Neural cell (in vitro differentiated cells): Measurements from ENCODE around the gene OTP. TPM values are rescaled to one million over a fixed set of nuclear protein-coding genes. Genes with fewer than 3 reads are reported as not detected.

Experiments
- H2AFZ ChIP-seq: fragments of 200-600, 300-800 bp; sonication (generic), shearing (Covaris generic); 2 replicates; pipeline ENCODE4 v1.6.0; 2014; ENCODE audit warnings: low read depth, mild to moderate bottlenecking, antibody characterized with exemption, low read length, moderate library complexity
- H3F3A ChIP-seq: fragments of 200-600 bp; shearing (Covaris generic); 2 replicates; pipeline ENCODE4 v1.6.1; 2016; ENCODE audit warnings: mild to moderate bottlenecking, moderate library complexity, mixed read lengths, antibody characterized with exemption, low read length; ENCODE audit not compliant: insufficient read depth, poor library complexity, severe bottlenecking
- H3K27ac ChIP-seq: fragments of 200-600, 300-800 bp; sonication (generic), shearing (Covaris generic); 2 replicates; pipeline ENCODE4 v1.5.1; 2014; ENCODE audit warnings: mild to moderate bottlenecking, low read length, moderate library complexity
- H3K27me3 ChIP-seq: fragments of 300-800, 200-600 bp; sonication (generic), shearing (Covaris generic); 2 replicates; pipeline ENCODE4 v1.6.0; 2014; ENCODE audit warnings: mild to moderate bottlenecking, low read depth, low read length, moderate library complexity; ENCODE audit not compliant: insufficient read depth
- H3K36me3 ChIP-seq: fragments of 300-800, 200-600 bp; sonication (generic), shearing (Covaris generic); 2 replicates; pipeline ENCODE4 v1.5.1; 2014; ENCODE audit warnings: mild to moderate bottlenecking, antibody characterized with exemption, low read length, moderate library complexity; ENCODE audit not compliant: insufficient read depth
- H3K4me2 ChIP-seq: fragments of 300-800, 200-600 bp; sonication (generic), shearing (Covaris generic); 2 replicates; pipeline ENCODE4 v1.6.0; 2014; ENCODE audit warnings: mild to moderate bottlenecking, low read length
- H3K4me3 ChIP-seq: fragments of 300-800, 200-600 bp; sonication (generic), shearing (Covaris generic); 2 replicates; pipeline ENCODE4 v1.5.1; 2014; ENCODE audit warnings: mild to moderate bottlenecking, low read length, moderate library complexity
- H3K79me2 ChIP-seq: fragments of 200-600 bp; shearing (Covaris generic); replicated peaks from 2 replicates; pipeline ENCODE4 v1.6.0; 2014; ENCODE audit warnings: mild to moderate bottlenecking, low read length, moderate library complexity; ENCODE audit not compliant: insufficient read depth
- H3K9ac ChIP-seq: fragments of 300-800, 200-600 bp; sonication (generic), shearing (Covaris generic); 2 replicates; pipeline ENCODE4 v1.6.1; 2016; ENCODE audit warnings: mild to moderate bottlenecking, low read length, mixed read lengths
- H3K9me2 ChIP-seq: fragments of 200-600 bp; shearing (Covaris generic); 2 replicates; pipeline ENCODE4 v1.6.1; 2016; ENCODE audit warnings: mild to moderate bottlenecking, low read length, mixed read lengths; ENCODE audit not compliant: insufficient read depth
- H3K9me3 ChIP-seq: fragments of 200-600, 300-800 bp; sonication (generic), shearing (Covaris generic); 2 replicates; pipeline ENCODE4 v1.6.1; 2016; ENCODE audit warnings: mild to moderate bottlenecking, mixed run types, low read length, moderate library complexity, mixed read lengths
- H4K20me1 ChIP-seq: fragments of 200-600 bp; shearing (Covaris generic); 2 replicates; pipeline ENCODE4 v1.6.1; 2016; ENCODE audit warnings: mild to moderate bottlenecking, mixed run types; ENCODE audit not compliant: insufficient read depth
- CTCF ChIP-seq: fragments of 450-650 bp; IDR thresholded peaks from 2 replicates; pipeline ENCODE4 v1.5.1; 2014; ENCODE audit warnings: antibody characterized with exemption, mild to moderate bottlenecking, moderate library complexity; ENCODE audit not compliant: poor library complexity, severe bottlenecking
- EP300 ChIP-seq: fragments of 450-650 bp; conservative IDR thresholded peaks from 2 replicates; pipeline ENCODE4 v1.6.1; 2014; ENCODE audit warnings: antibody characterized with exemption, mild to moderate bottlenecking, moderate library complexity; ENCODE audit not compliant: poor library complexity, severe bottlenecking
- REST ChIP-seq: IDR thresholded peaks from 2 replicates; pipeline ENCODE4 v1.6.1; 2012; ENCODE audit warnings: borderline replicate concordance
- SMC3 ChIP-seq: fragments of 450-650 bp; conservative IDR thresholded peaks from 2 replicates; pipeline ENCODE4 v1.6.1; 2014; ENCODE audit warnings: antibody characterized with exemption, mild to moderate bottlenecking, moderate library complexity; ENCODE audit not compliant: poor library complexity
- polyA plus RNA-seq: library from polyadenylated mRNA; depleted of rRNA; stranded (reverse); fragments of >200 nt; gene quantifications from 2 replicates; pipeline ENCODE4 v1.2.3, GENCODE V29; 2014

OTP gene
- polyA plus RNA-seq, 1 donor from 2014 or later: not detected

GRCh38 chr5:77645158-77645994 lies 6.9 kb upstream of the OTP start:
- Histone ChIP-seq H3K9ac (no peak overlapping the region), H3K9me3 (no peaks in the 10 kb centered on the region), H3K4me2 (no peak overlapping the region), H2AFZ (no peak overlapping the region), H3K27ac (no peak overlapping the region), H3K79me2 (no peaks in the 10 kb centered on the region), H3K4me3 (no peak overlapping the region), H3K27me3 (peaks cover 97% of the 10 kb centered on the region), H3K9me2 (no peaks in the 10 kb centered on the region), H3F3A (no peaks in the 10 kb centered on the region), H3K36me3 (no peaks in the 10 kb centered on the region), H4K20me1 (no peaks in the 10 kb centered on the region)
- TF ChIP-seq SMC3: peak; percentile 28
- TF ChIP-seq CTCF: peak; percentile 34
- no peak for TF ChIP-seq REST

- H4K20me1 ChIP-seq: no peaks in the 10 kb centered on the region
- H2AFZ ChIP-seq: no peak overlapping the region
- TF ChIP-seq EP300 (no peak), SMC3 (no peak)
- H3F3A ChIP-seq: no peaks in the 10 kb centered on the region
- no peaks in the 10 kb centered on the region for H3K9me3 ChIP-seq
- no peak overlapping the region for H3K9ac ChIP-seq
- H3K36me3 ChIP-seq: no peaks in the 10 kb centered on the region
- H3K9me2 ChIP-seq: no peaks in the 10 kb centered on the region
- no peak overlapping the region for H3K4me3 ChIP-seq
- peaks cover 97% of the 10 kb centered on the region for H3K27me3 ChIP-seq
- H3K27ac ChIP-seq: no peak overlapping the region
- no peaks in the 10 kb centered on the region for H3K79me2 ChIP-seq
- no peak overlapping the region for H3K4me2 ChIP-seq
Measured at GRCh38 chr5:77644371-77645157, 6.1 kb upstream of the OTP start.
